A549 (cell line): ENCODE results near the gene TEX52. TPM values are rescaled to one million over a fixed set of nuclear protein-coding genes. Genes with fewer than 3 reads are reported as not detected.

Source experiments
- ATAC-seq, 2 experiments: fragments of 200-7000 bp in 1 of 2; fragments of >200 bp in 1 of 2; cut with Nextera tagmentation in 1 of 2; cut with Tn5 transposase in 1 of 2; 3 replicates each; pipeline versions ENCODE4 v1.8.0 to v1.9.1; 2018 to 2020; ENCODE audit warnings: mild to moderate bottlenecking in 1 of 2, moderate library complexity in 1 of 2
- CTCF ChIA-PET: fragments of 300-600 bp; sonication (Branson Sonifier 250); formaldehyde crosslinking; extraction: SDS; loops from one replicate; lab custom pipeline; 2021; ENCODE audit warnings: antibody characterized with exemption, inconsistent platforms; lab: Yijun Ruan, JAX
- POLR2A ChIA-PET: fragments of 350-600 bp; formaldehyde crosslinking; extraction: SDS; loops from one replicate; lab custom pipeline; 2021; ENCODE audit warnings: antibody characterized with exemption, inconsistent platforms; lab: Yijun Ruan, JAX
- DNase-seq, 2 experiments: peaks; one replicate each; pipeline versions ENCODE4 v3.0.0 to v3.0.0-alpha.2; 2011 to 2016; ENCODE audit warnings: low read depth in 1 of 2, low spot score in 1 of 2
- FAIRE-seq: peaks from 2 replicates; lab custom pipeline; 2011; peaks lifted over from hg19 to GRCh38; lab: Jason Lieb, UNC
- H3K27ac ChIP-seq, 2 experiments: fragments of >200 bp; sonication (Bioruptor Twin); formaldehyde crosslinking; 3 replicates each; pipeline ENCODE4 v1.5.1; 2016 to 2017
- H3K4me1 ChIP-seq: fragments of >200 bp; sonication (Bioruptor Twin); formaldehyde crosslinking; 3 replicates; pipeline ENCODE4 v1.6.1; 2016
- H3K4me2 ChIP-seq: fragments of >200 bp; sonication (Bioruptor Twin); formaldehyde crosslinking; 3 replicates; pipeline ENCODE4 v1.6.1; 2016
- H3K4me3 ChIP-seq: fragments of >200 bp; sonication (Bioruptor Twin); formaldehyde crosslinking; 3 replicates; pipeline ENCODE4 v1.5.1; 2016
- H3K9me3 ChIP-seq: fragments of >200 bp; sonication (Bioruptor Twin); formaldehyde crosslinking; 3 replicates; pipeline ENCODE4 v1.6.1; 2016
- ATOH8 ChIP-seq: fragments of 250-450 bp; sonication (Bioruptor Pico); IDR thresholded peaks from 2 replicates; pipeline ENCODE4 v1.5.0; 2020; ENCODE audit warnings: low read depth, mild to moderate bottlenecking, moderate library complexity
- BHLHE40 ChIP-seq: IDR thresholded peaks from 2 replicates; pipeline ENCODE4 v1.6.1; 2012; ENCODE audit warnings: low read depth, low read length, inconsistent platforms
- CEBPB ChIP-seq, 2 experiments: fragments of >200 bp in 1 of 2; sonication (Bioruptor Twin) in 1 of 2; formaldehyde crosslinking in 1 of 2; IDR thresholded peaks; 2 replicates each; pipeline ENCODE4 v1.6.1; 2012 to 2016
- E2F6 ChIP-seq: IDR thresholded peaks from 2 replicates; pipeline ENCODE4 v1.6.1; 2012; ENCODE audit warnings: low read depth, borderline replicate concordance
- FOSL2 ChIP-seq, 2 experiments: fragments of 450-650 bp in 1 of 2; fragments of >200 bp in 1 of 2; sonication (Bioruptor Twin) in 1 of 2; formaldehyde crosslinking; IDR thresholded peaks; 2 replicates each; pipeline versions ENCODE4 v1.5.0 to v1.6.1; 2016 to 2020; ENCODE audit warnings: mild to moderate bottlenecking in 1 of 2, moderate library complexity in 1 of 2
- FOXS1 ChIP-seq: fragments of 250-450 bp; sonication (Bioruptor Pico); IDR thresholded peaks from 2 replicates; pipeline ENCODE4 v1.5.0; 2020; ENCODE audit warnings: mild to moderate bottlenecking, moderate library complexity
- HDAC2 ChIP-seq: fragments of 200-600 bp; sonication (generic); IDR thresholded peaks from 2 replicates; pipeline ENCODE4 v1.6.1; 2016
- HOXB13 ChIP-seq: fragments of 250-450 bp; sonication (Bioruptor Pico); IDR thresholded peaks from 2 replicates; pipeline ENCODE4 v1.5.0; 2020; ENCODE audit warnings: low read depth, mild to moderate bottlenecking, moderate library complexity
- HOXB5 ChIP-seq: fragments of 250-450 bp; sonication (Bioruptor Pico); IDR thresholded peaks from 2 replicates; pipeline ENCODE4 v1.5.0; 2020; ENCODE audit warnings: mild to moderate bottlenecking, moderate library complexity
- JUN ChIP-seq, 2 experiments: fragments of >200 bp; sonication (Bioruptor Twin); formaldehyde crosslinking; IDR thresholded peaks; 2 replicates in 1 of 2; 3 replicates in 1 of 2; pipeline ENCODE4 v1.6.1; 2016 to 2017
- KDM1A ChIP-seq: fragments of 200-600 bp; sonication (generic); IDR thresholded peaks from 2 replicates; pipeline ENCODE4 v1.6.1; 2016; ENCODE audit warnings: low read depth, mild to moderate bottlenecking
- KDM5A ChIP-seq: fragments of 200-600 bp; sonication (generic); IDR thresholded peaks from 2 replicates; pipeline ENCODE4 v1.6.1; 2016; ENCODE audit warnings: antibody characterized with exemption, mild to moderate bottlenecking
- MAX ChIP-seq: IDR thresholded peaks from 2 replicates; pipeline ENCODE4 v1.6.1; 2012
- NFE2L2 ChIP-seq: fragments of 150-350 bp; conservative IDR thresholded peaks from 2 replicates; pipeline ENCODE4 v1.6.1; 2014; ENCODE audit warnings: low read length
- NR3C1 ChIP-seq: fragments of >200 bp; sonication (Bioruptor Twin); formaldehyde crosslinking; IDR thresholded peaks from 3 replicates; pipeline ENCODE4 v1.6.1; 2017
- PHF8 ChIP-seq: fragments of 200-600 bp; sonication (generic); IDR thresholded peaks from 2 replicates; pipeline ENCODE4 v1.6.1; 2016; ENCODE audit warnings: low read depth, mild to moderate bottlenecking, antibody characterized with exemption, moderate library complexity, borderline replicate concordance
- RARB ChIP-seq: fragments of 250-450 bp; sonication (Bioruptor Pico); IDR thresholded peaks from 2 replicates; pipeline ENCODE4 v1.8.0; 2021; ENCODE audit warnings: mild to moderate bottlenecking, moderate library complexity
- RNF2 ChIP-seq: fragments of 200-600 bp; sonication (generic); IDR thresholded peaks from 2 replicates; pipeline ENCODE4 v1.6.1; 2016; ENCODE audit warnings: low read depth, mild to moderate bottlenecking, antibody characterized with exemption, moderate library complexity, borderline replicate concordance
- TP53 ChIP-seq: fragments of 250-450 bp; sonication (Bioruptor Pico); IDR thresholded peaks from 2 replicates; pipeline ENCODE4 v1.5.0; 2021; ENCODE audit warnings: mild to moderate bottlenecking, moderate library complexity
- WGBS: methylation state at CpG from one replicate; pipeline ENCODE4 v1.1.6; 2017; ENCODE audit errors: missing lambda C conversion rate; 5-methylcytosine and 5-hydroxymethylcytosine counted together
- polyA plus RNA-seq, 4 experiments: library from polyadenylated mRNA; depleted of rRNA in 3 of 4; stranded (reverse); fragments of >200 nt; fragmentation: RNase III in 1 of 4; extraction: RNeasy Plus Mini Kit Qiagen cat#74134 plus additional on column Dnase treatment in 1 of 4; gene quantifications; 2 replicates in 3 of 4; 3 replicates in 1 of 4; pipeline ENCODE4 v1.2.3, GENCODE V29; 2011 to 2017
- TF ChIP-seq, protein P1 (sequence below): fragments of >200 bp; sonication (Bioruptor Twin); formaldehyde crosslinking; IDR thresholded peaks from 3 replicates; pipeline ENCODE4 v1.6.1; 2016

Gene TEX52
- polyA plus RNA-seq, 2 of the 4 experiments (the other 2 are of a cell fraction), result not detected

DNA sequence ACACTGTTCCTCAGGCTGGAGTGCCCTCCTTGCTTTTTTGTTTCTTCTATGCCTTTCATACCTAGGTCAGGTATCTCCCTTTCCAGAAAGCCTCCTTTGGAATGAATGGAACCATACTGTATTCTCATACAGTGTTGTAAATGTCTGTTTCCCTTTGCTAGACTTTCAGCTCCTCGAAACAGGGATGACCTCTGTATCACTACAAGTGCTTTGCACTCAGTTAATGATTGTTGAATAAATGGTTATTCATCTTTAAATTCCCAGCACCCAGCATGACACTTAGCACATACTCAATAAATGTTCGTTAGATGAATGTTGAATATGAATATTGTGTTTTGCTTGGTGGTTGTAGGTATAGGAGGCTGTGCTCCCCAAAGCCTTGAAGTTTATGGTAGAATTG is 28.0 kb upstream of the TEX52 start (continued):
- TF ChIP-seq, protein P1, sequence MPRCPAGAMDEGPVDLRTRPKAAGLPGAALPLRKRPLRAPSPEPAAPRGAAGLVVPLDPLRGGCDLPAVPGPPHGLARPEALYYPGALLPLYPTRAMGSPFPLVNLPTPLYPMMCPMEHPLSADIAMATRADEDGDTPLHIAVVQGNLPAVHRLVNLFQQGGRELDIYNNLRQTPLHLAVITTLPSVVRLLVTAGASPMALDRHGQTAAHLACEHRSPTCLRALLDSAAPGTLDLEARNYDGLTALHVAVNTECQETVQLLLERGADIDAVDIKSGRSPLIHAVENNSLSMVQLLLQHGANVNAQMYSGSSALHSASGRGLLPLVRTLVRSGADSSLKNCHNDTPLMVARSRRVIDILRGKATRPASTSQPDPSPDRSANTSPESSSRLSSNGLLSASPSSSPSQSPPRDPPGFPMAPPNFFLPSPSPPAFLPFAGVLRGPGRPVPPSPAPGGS, result no peak
- no peak for TF ChIP-seq NFE2L2

GRCh38 chr12:2879853-2880252 is 23.0 kb upstream of the TEX52 start:
- POLR2A ChIA-PET, result no interaction called here
- Histone ChIP-seq H3K4me3 (no peak overlapping the region), H3K27ac (no peak overlapping the region), H3K4me1 (peaks cover 24% of the 10 kb centered on the region), H3K9me3 (no peaks in the 10 kb centered on the region), H3K4me2 (no peak overlapping the region)
- no peak for TF ChIP-seq RARB (CRISPR knock-in tag)
- TF ChIP-seq HOXB5 (CRISPR knock-in tag), result no peak
- TF ChIP-seq HOXB13 (CRISPR knock-in tag), result no peak
- TF ChIP-seq NR3C1, result no peak
- no peak for TF ChIP-seq HDAC2
- TF ChIP-seq FOXS1 (CRISPR knock-in tag), result no peak
- TF ChIP-seq BHLHE40, result no peak
- TF ChIP-seq TP53 (CRISPR knock-in tag), result no peak
- no peak for TF ChIP-seq E2F6
- no peak for FAIRE-seq
- ATAC-seq, result no peak
- CTCF ChIA-PET, result interaction anchor here (0.6 to 1.5 kb wide), 4 partner anchors 12 to 81 kb away, joined by 3 to 5 read pairs (median 4); no protein-coding TSS in a partner anchor
- no peak for DNase-seq
- 92% methylated on average over 3 of the region's 3 CpGs for WGBS

DNA sequence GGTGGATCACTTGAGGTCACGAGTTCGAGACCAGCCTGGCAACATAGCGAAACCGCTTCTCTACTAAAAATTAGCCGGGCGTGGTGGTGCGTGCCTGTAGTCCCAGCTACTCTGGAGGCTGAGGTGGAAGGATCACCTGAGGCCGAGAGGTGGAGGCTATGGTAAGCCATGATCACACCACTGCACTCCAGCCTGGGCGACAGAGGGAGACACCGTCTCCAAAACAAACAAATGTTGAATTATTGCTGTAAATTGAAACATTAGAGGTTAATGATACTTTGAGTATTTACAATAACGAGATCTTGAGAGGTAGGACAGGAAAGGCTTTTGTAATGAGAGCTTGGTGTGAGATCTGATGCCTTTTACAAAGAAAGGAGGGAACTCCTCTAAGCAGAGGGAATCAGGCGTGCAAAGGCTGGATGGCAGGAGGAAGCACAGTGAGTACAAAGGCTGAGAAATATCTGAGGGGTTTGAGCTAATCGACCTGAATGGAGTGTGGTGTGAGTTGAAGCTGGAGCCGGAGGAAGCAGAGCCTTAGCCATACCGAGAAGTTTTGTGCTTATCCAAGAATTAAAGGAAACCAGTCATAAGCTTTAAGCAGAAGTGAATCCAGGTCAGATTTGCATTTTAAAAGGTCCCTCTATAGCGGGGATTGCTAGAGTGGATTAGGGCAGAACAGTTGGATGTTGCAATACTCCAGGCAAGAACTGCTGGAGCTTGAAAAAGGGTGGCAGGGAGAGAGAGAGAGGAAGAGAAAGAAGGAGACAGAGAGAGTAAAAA is 21.3 kb upstream of the TEX52 start:
- WGBS, result 37% methylated on average over 16 of the region's 16 CpGs
- TF ChIP-seq ATOH8 (CRISPR knock-in tag), result no peak
- peak; percentile 12 to 60; a peak in 3 of 4 replicates for TF ChIP-seq CEBPB (IDR thresholded peaks at IDR 0.05)
- ATAC-seq, result peak in 1 of 2 experiments; percentile 2; a peak in 2 of 6 replicates
- Histone ChIP-seq H3K4me3 (peak overlapping the region; percentile 89), H3K9me3 (no peaks in the 10 kb centered on the region), H3K4me1 (peaks cover 12% of the 10 kb centered on the region), H3K27ac (peak overlapping the region; percentile 95 to 96), H3K4me2 (peak overlapping the region; percentile 85)
- FAIRE-seq, result no peak
- ChIA-PET CTCF (interaction anchor here (0.8 to 1.4 kb wide), 3 partner anchors 9 to 66 kb away, joined by 3 to 7 read pairs (median 3); no protein-coding TSS in a partner anchor), POLR2A (interaction anchor here (1.9 to 2.1 kb wide), 2 partner anchors 9 to 12 kb away, joined by 6 to 14 read pairs; partner anchors contain the start of gene TULP3)
- DNase-seq, result no peak

- CTCF ChIA-PET, result interaction anchor here (0.6 to 1.4 kb wide), 8 partner anchors 8 to 67 kb away, joined by 3 to 7 read pairs (median 3); no protein-coding TSS in a partner anchor
- peak; percentile 86 for TF ChIP-seq PHF8
- 0 out of 2 replicates have a peak, but pooled peaks have one; percentile 68 for TF ChIP-seq KDM1A
- no peak for TF ChIP-seq E2F6
- TF ChIP-seq KDM5A, result 0 out of 2 replicates have a peak, but pooled peaks have one; percentile 38
- TF ChIP-seq ATOH8 (CRISPR knock-in tag), result no peak
- peak; percentile 51 for TF ChIP-seq MAX
- TF ChIP-seq, protein P1, result peak; percentile 45; the same call in 2 of the 3 replicates
- no peak for TF ChIP-seq FOSL2 (IDR thresholded peaks at IDR 0.05)
- TF ChIP-seq FOSL2 (CRISPR knock-in tag; IDR thresholded peaks at IDR 0.05), result peak; percentile 29; the same call in 1 of the 2 replicates
- peak in 1 of 2 experiments; percentile 89; a peak in 2 of 5 replicates for TF ChIP-seq JUN (IDR thresholded peaks at IDR 0.05)
- no peak for TF ChIP-seq RNF2
Observed at GRCh38 chr12:2877047-2877952, 20.5 kb upstream of the TEX52 start, which contains the start of the genes FOXM1 and RHNO1. TSS of gene FOXM1 (minus strand) at chr12:2877174. CDS start at chr12:2874478, 2,696 bp downstream. TSS of gene RHNO1 (plus strand) at chr12:2877223. CDS start at chr12:2885367, 8,144 bp downstream.

More at GRCh38 chr12:2877047-2877952, 20.5 kb upstream of the TEX52 start, which contains the start of the genes FOXM1 and RHNO1:
- ATAC-seq (peak; percentile 90 to 92), DNase-seq (peak; percentile 93 to 95), FAIRE-seq (no peak)
- WGBS, result 1% methylated on average over 47 of the region's 70 CpGs
- peak within 1 kb of the TSS; percentile 85 for H3K4me2 ChIP-seq
- peak within 1 kb of the TSS; percentile 95 to 96 for H3K27ac ChIP-seq
- peaks cover 12% of the 10 kb centered on the region for H3K4me1 ChIP-seq
- POLR2A ChIA-PET, result interaction anchor here (0.6 to 2.1 kb wide), 7 partner anchors 8 to 83 kb away, joined by 3 to 14 read pairs (median 3); partner anchors contain the start of genes ITFG2 and TULP3
- peak within 1 kb of the TSS; percentile 89 for H3K4me3 ChIP-seq
- no peaks in the 10 kb centered on the region for H3K9me3 ChIP-seq
